HG03575 (cell line): Measurements from ENCODE around the gene TSPYL4.

Experiments
- ATAC-seq: cut with Tn5 transposase; IDR thresholded peaks from one replicate; pipeline ENCODE4 v1.9.1; 2021; ENCODE audit not compliant: unreplicated experiment, insufficient number of reproducible peaks, low FRiP score; ENCODE audit errors: extremely low read depth

The TSPYL4 gene

DNA sequence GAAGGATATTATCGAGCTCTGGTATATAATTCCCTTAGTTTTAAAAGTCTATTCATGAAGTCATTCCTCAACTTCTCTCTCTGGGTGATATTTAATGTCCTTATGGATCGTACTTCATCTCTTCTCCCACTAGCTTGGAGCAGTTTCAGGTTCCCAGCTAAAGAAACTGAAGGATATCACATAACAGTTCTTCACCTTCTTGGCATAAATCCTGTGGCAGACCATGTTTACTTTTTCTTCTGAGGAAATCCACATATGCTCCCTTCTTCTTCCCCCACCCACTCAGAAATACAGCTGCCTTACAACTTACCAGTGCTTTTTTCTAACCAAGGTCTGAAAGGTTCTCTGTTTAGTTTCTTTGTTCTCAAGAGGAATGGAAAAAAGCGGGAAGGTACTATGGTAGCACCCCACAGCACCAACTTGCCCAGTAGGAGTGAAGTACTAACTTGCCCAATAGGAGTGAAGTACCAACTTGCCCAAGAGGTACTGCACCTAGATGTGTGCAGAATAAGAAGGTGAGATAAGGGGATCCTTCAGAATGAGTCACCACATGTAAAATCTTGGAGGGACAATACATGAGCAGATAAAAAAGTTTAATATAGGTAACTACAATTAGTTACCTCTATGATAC lies 53.1 kb downstream of the TSPYL4 start:
- ATAC-seq, result no peak
